Measurements from ENCODE around the gene PLEKHO2. TPM values are rescaled to one million over a fixed set of nuclear protein-coding genes. Genes with fewer than 3 reads are reported as not detected.
"Not testable (repeated sequence)": the region's sequence is repeated elsewhere in the genome, so short reads cannot be mapped to it uniquely, and the experiment has no call there.

PLEKHO2 gene
- polyA plus RNA-seq, 2 of the 4 experiments (the other 2 are of a cell fraction): 2.8 to 3.9 TPM

- H3K4me2 ChIP-seq; FAIRE-seq; ATAC-seq; H3K9me3 ChIP-seq; H3K27ac ChIP-seq; H3K4me3 ChIP-seq; DNase-seq (ENCODE audit: low read depth in 1 of 2, low spot score in 1 of 2); POLR2A ChIA-PET; H3K4me1 ChIP-seq: not testable (repeated sequence)
- TF ChIP-seq CEBPB (IDR thresholded peaks at IDR 0.05): peak in 1 of 2 experiments; percentile 63; a peak in 2 of 4 replicates
- CTCF ChIA-PET: interaction anchor here (1.0 to 25.0 kb wide), 4 partner anchors 11 to 128 kb away, joined by 3 to 962 read pairs (median 5); no protein-coding TSS in a partner anchor
- WGBS (ENCODE audit: missing lambda C conversion rate): 87% methylated on average over 4 of the region's 4 CpGs
These were observed 26.8 kb upstream of the PLEKHO2 start for GRCh38 chr15:64814965-64815364.

GRCh38 chr15:64816452-64816851, 25.3 kb upstream of the PLEKHO2 start:
- no peak for TF ChIP-seq ZFP36 (IDR thresholded peaks at IDR 0.05; ENCODE audit: borderline replicate concordance, partially characterized antibody)
- no peak for TF ChIP-seq GATA3 (IDR thresholded peaks at IDR 0.05; ENCODE audit: borderline replicate concordance)
- no peak for TF ChIP-seq E2F6 (IDR thresholded peaks at IDR 0.05; ENCODE audit: borderline replicate concordance, low read depth)
- TF ChIP-seq HMGXB4 (CRISPR knock-in tag; IDR thresholded peaks at IDR 0.05; ENCODE audit: borderline replicate concordance): no peak
- TF ChIP-seq RNF2 (IDR thresholded peaks at IDR 0.05; ENCODE audit: borderline replicate concordance, low read depth): no peak
- TF ChIP-seq HEYL (CRISPR knock-in tag; IDR thresholded peaks at IDR 0.05): no peak
- TF ChIP-seq MAZ (IDR thresholded peaks at IDR 0.05; ENCODE audit: borderline replicate concordance, low read depth, low read length): no peak
- no peak for TF ChIP-seq SREBF2 (IDR thresholded peaks at IDR 0.05)
- TF ChIP-seq MAFK (IDR thresholded peaks at IDR 0.05; ENCODE audit: partially characterized antibody): no peak
- no peak for TF ChIP-seq PHF8 (IDR thresholded peaks at IDR 0.05; ENCODE audit: borderline replicate concordance, low read depth)
- no peak for TF ChIP-seq ZSCAN20 (CRISPR knock-in tag; IDR thresholded peaks at IDR 0.05)
- 92% methylated on average over 7 of the region's 13 CpGs for WGBS (ENCODE audit: missing lambda C conversion rate)
- no peak for ATAC-seq
- no peak for FAIRE-seq
- Histone ChIP-seq H3K4me3 (no peak overlapping the region), H3K9me3 (no peaks in the 10 kb centered on the region), H3K4me2 (no peak overlapping the region), H3K27ac (no peak overlapping the region), H3K4me1 (0 out of 3 replicates have a peak, but pooled peaks cover 3% of the 10 kb centered on the region)
- POLR2A ChIA-PET: no interaction called here
- DNase-seq (ENCODE audit: low read depth in 1 of 2, low spot score in 1 of 2): no peak
- CTCF ChIA-PET: interaction anchor here (0.9 to 25.0 kb wide), 6 partner anchors 14 to 130 kb away, joined by 3 to 962 read pairs (median 3); no protein-coding TSS in a partner anchor

GRCh38 chr15:64824929-64825430, 16.7 kb upstream of the PLEKHO2 start:
- Histone ChIP-seq H3K4me2 (peak overlapping the region; percentile 94), H3K27ac (peak overlapping the region; percentile 74 to 91), H3K9me3 (no peaks in the 10 kb centered on the region), H3K4me3 (peak overlapping the region; percentile 61), H3K4me1 (peaks cover 9% of the 10 kb centered on the region)
- ChIA-PET CTCF (interaction anchor here (2.2 to 2.6 kb wide), 3 partner anchors 11 to 15 kb away, joined by 8 to 18 read pairs (median 12); no protein-coding TSS in a partner anchor), POLR2A (interaction anchor here (0.6 to 1.7 kb wide), 9 partner anchors 10 to 390 kb away, joined by 3 to 11 read pairs (median 4); partner anchors contain the start of genes PLEKHO2 and SPG21)
- DNase-seq (ENCODE audit: low read depth in 1 of 2, low spot score in 1 of 2) (no peak), ATAC-seq (peak; percentile 35 to 44), FAIRE-seq (no peak)
- no peak for TF ChIP-seq ZFP36 (IDR thresholded peaks at IDR 0.05; ENCODE audit: borderline replicate concordance, partially characterized antibody)
- 8% methylated on average over 17 of the region's 17 CpGs for WGBS (ENCODE audit: missing lambda C conversion rate)

GRCh38 chr15:64825431-64826294, 16.1 kb upstream of the PLEKHO2 start, which contains the start of gene PIF1:
Gene PIF1, minus strand, starts transcription at chr15:64825647. Its CDS starts 1,312 bp downstream, at chr15:64824335.
- H3K9me3 ChIP-seq: no peaks in the 10 kb centered on the region
- peak; percentile 90 for FAIRE-seq
- WGBS (ENCODE audit: missing lambda C conversion rate): 6% methylated on average over 34 of the region's 35 CpGs
- peak within 1 kb of the TSS; percentile 74 to 91 for H3K27ac ChIP-seq
- peak; percentile 99 for ATAC-seq
- ChIA-PET POLR2A (interaction anchor here (0.6 to 1.7 kb wide), 10 partner anchors 10 to 390 kb away, joined by 3 to 12 read pairs (median 4); partner anchors contain the start of genes PLEKHO2 and SPG21), CTCF (interaction anchor here (1.8 to 2.6 kb wide), 4 partner anchors 10 to 98 kb away, joined by 8 to 18 read pairs (median 10); no protein-coding TSS in a partner anchor)
- H3K4me2 ChIP-seq: peak within 1 kb of the TSS; percentile 94
- DNase-seq (ENCODE audit: low read depth in 1 of 2, low spot score in 1 of 2): peak; percentile 98 to 99
- H3K4me3 ChIP-seq: peak within 1 kb of the TSS; percentile 61
- peaks cover 9% of the 10 kb centered on the region for H3K4me1 ChIP-seq
- TF ChIP-seq ZFP36 (IDR thresholded peaks at IDR 0.05; ENCODE audit: borderline replicate concordance, partially characterized antibody) (no peak), KDM1A (IDR thresholded peaks at IDR 0.05; ENCODE audit: low read depth) (no peak), MAX (IDR thresholded peaks at IDR 0.05) (peak; percentile 90), HOXB5 (CRISPR knock-in tag; IDR thresholded peaks at IDR 0.05) (no peak), BHLHE40 (IDR thresholded peaks at IDR 0.05; ENCODE audit: low read depth, low read length) (peak; percentile 66), MAFK (IDR thresholded peaks at IDR 0.05; ENCODE audit: partially characterized antibody) (no peak), POLR2A (IDR thresholded peaks at IDR 0.05; ENCODE audit: low read length) (peak; percentile 84), GATA3 (IDR thresholded peaks at IDR 0.05; ENCODE audit: borderline replicate concordance) (peak; percentile 77), CHD2 (IDR thresholded peaks at IDR 0.05; ENCODE audit: low read length, partially characterized antibody) (no peak), KDM5A (IDR thresholded peaks at IDR 0.05) (peak; percentile 79), RFX5 (IDR thresholded peaks at IDR 0.05) (no peak), BCL3 (IDR thresholded peaks at IDR 0.05) (peak; percentile 61; the same call in 1 of the 3 replicates), TP53 (CRISPR knock-in tag; IDR thresholded peaks at IDR 0.05) (no peak), MAZ (IDR thresholded peaks at IDR 0.05; ENCODE audit: borderline replicate concordance, low read depth, low read length) (no peak), E2F6 (IDR thresholded peaks at IDR 0.05; ENCODE audit: borderline replicate concordance, low read depth) (peak; percentile 33; the same call in 1 of the 2 replicates)
